GM18873 (cell line): ENCODE results near the gene GRAMD2B.
"Not testable (repeated sequence)": the region's sequence is repeated elsewhere in the genome, so short reads cannot be mapped to it uniquely, and the experiment has no call there.

ENCODE experiments used
- ATAC-seq: cut with Tn5 transposase; IDR thresholded peaks from one replicate; pipeline ENCODE4 v1.9.1; 2021; ENCODE audit warnings: mild to moderate bottlenecking, moderate library complexity, moderate number of reproducible peaks; ENCODE audit not compliant: unreplicated experiment, low FRiP score

GRAMD2B gene

DNA sequence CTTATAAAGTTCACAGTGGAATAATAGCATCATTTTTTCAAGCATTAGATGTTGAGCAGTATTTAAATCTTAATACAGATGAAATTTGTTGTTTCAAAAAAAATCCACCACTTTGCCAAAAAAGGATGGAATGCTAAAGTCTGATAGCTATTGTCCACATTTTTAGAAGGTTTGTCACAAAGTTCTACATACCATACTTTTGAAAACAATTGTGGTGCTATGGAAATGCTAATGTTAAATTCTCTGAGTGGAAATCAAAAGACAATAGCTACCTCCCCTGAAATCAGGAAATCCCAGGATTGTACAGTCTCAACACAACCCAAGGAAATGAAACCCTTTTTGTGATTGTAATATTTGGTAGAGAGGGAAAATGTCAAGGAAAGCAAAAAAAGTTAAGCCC is 19.3 kb upstream of the GRAMD2B start:
- ATAC-seq = no peak

DNA sequence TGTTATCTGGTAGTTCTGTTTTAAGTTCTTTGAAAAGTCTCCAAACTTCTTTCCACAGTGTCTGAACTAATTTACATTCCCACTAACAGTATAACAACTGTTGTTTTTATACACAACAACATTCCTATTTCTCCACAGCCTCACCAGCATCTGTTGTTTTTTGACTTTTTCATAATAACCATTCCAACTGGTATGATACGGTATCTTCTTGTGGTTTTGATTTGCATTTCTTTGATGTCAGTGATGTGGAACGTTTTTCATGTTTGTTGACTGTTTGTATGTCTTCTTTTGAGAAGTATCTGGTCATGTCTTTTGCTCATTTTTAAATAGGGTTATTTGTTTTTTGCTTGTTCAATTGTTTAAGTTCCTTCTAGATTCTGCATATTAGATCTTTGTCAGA is 12.6 kb upstream of the GRAMD2B start:
- ATAC-seq = no peak

DNA sequence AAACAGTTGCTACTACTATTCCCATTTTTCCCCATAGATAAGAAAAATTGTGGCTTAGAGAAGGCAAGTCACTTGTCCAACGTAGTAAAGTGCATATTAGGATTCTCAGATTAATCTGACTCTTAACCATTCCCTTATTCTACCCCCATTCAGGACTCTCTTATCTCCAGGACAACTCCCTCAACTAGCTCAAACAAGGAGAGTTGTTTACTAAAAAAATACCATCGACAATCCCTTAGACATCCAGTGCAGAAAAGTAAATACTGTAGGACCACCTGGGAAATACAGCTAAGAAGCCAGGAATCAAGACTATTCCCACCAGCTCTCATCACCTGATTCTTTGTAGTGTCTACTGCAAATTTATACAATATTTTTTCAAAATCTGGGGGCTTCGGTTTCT is 9.4 kb upstream of the GRAMD2B start:
- no peak for ATAC-seq

DNA sequence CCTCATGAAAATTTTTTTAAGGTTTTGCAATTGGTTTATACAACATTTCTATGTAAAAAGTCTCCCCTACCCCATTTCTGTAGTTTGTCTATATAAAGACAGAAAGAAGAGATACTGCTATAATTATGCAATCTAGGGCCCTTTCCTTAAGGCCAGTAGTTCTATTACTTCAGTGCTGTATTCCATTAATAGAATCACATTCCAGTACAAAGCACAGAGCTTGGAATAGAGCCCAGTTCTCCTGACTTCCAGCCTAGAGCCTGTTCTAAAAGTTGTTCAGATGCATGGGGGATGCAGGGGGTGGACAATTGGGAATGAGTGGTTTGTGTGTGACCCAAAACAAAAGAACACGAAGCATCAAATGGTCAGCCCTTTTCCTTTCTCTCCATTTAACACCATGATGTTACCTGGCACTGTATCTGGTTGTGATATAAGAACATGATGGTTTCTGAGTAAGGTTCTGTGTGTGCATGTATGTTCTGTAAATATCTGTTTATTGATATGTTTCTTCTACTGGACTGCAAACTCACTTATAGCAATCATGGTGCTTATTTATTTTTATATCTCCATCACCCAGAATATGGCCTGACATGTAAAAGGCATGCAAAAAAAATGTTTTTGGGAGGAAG is 8.2 kb upstream of the GRAMD2B start:
- ATAC-seq = no peak

DNA sequence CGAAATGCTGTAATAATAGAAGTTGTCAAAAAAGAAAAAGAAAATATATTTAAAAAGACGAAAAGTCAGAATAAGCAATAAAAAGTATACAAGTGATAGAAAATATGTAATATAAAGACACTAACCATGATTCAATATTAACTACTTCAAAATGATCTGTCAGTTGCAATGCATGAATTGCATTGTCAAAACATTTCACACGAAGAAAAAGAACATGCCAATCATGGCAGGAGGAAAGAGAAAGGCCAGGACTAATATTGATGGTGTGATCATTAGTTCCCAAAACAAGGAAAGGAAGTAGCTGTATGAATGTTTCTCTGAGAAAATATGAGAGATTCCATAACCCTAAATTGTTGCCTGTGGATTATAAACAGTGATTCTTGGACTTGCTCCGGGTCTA is 7.4 kb upstream of the GRAMD2B start:
- no peak for ATAC-seq

DNA sequence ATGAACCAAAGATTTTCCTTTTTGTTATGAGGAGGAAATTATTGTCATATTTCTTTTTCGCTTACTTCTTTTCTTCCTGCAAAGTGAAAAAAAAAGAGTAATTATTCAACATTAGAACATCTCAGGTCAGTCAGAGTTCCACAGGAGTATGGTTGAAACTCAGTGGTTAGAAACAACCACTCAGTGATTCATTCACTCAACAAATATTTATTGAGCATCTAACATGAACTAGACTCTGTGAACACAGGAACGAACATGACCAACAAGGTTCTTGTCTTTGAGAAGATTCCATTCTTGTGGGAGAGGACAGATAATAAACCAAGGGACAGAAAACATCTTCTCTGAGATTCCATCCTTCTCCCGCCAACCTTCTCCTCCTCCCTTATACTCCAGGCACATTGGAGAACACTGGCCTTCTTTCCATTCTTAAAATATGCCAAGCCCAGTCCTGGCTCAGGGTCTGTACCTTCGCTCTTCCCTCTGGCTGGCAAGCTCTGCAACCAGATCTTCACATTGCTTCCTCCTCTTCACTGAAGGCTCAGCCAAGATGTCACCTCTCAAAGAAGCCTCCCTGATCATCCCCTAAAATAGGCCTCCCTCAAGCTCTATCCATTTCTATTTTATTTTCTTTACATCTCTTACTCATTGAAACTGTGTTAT is 6.8 kb upstream of the GRAMD2B start:
- ATAC-seq = no peak

DNA sequence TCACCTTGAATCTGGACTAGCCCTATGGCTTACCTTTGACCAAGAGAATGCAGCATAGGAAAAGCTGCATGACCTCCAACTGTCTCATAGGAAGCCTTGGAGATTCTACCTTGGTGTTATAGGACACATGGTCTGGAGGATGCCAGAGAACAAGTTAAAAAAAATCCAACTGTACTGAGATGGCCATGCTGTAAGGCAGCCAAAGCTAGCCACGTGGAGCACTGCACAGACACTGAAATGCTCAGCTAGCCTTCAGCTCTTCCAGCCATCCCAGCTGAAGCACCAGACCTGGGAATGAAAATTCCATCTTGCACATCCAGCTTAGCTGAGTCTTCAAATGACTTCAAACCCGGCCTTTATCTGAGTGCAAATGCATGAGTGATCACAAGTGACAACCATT is 6.0 kb upstream of the GRAMD2B start:
- no peak for ATAC-seq

DNA sequence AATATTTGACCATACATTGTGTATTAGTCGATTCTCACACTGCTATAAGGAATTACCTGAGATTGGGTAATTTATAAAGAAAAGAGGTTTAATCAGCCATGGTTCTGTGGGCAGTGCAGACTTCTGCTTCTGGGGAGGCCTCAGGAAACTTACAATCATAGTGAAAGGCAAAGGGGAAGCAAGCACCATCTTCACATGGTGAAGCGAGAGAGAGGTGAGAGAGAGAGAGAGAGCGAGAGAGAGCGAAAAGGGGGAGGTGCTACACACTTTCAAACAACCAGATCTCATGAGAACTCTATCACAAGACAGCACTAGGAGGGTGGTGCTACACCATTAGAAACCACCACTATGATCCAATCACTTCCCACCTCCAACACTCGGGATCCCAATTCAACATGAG is 4.1 kb upstream of the GRAMD2B start:
- no peak for ATAC-seq

DNA sequence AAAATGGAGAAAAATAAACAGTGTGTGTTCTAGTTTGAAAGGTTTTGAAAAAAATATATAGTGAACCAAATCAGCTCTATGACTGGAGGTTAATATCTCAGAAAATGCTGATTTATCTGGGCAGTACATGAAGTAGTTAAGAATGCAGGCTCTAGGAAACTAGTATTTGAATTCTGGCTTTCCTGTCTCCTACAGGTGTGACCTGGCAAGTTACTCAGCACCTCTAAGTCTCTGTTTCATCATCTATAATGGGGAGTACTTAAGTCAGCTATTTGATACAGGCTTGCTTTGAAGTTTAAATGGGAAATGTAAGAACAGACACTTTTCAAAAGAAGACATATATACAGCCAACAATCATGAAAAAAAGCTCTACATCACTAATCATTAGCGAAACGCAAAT is 5.2 kb downstream of the GRAMD2B start:
- ATAC-seq = no peak

DNA sequence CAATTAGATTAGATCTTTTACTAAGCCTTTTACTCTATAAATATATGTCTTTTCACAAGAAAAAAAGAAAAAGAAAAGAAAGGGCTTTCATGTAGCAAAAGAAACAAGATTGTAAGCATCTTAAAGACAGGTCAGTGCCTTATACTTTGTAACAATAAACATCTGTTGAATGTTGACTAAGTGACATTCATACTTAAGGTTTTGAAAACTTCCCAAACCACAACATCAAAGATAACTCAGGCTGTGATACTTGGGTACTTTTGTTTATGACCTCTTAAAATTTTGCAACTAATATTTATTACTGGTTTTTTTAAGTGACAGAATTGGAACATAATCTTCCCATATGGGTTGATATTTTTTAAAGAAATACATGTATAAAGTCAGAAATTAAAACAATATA is 7.4 kb downstream of the GRAMD2B start:
- ATAC-seq = no peak

DNA sequence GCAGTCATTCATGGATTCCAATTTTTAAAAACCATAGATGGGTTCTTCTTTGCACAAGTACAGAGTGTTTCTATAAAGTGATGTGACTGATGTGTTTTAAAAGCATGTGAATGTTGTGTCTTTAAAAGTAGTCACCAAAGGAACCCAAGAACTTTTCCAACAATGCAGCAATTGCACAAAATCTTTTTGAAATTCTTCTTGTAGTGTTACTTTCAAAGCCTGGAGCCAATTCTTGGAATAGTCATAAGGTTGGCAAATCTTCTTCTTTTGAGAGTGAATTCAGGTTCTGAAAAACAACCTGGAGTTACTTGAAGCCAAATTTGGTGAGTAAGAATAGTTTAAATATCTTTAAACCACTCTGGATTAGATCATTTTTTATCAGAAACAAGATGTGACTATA is 10.5 kb downstream of the GRAMD2B start:
- ATAC-seq = no peak

DNA sequence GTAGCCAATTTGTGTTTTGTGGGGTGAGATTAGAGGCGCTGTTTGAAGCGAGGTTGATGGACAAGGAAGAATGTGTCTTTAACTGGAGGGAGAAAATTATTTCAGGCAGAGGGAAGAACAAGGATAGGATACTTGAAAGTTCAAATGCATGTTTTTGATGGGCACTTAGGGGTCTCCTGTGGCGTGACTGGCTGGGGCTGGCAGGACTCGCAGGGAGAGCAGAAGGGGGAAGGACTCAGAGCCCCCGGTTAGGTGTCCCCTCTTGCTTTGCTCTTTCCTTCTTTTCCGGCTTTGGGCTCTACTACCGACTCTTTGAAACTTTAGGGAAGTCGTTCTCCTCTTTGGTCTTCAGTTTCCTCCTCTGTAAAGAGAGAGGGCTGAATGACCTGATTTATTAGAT is 12.1 kb downstream of the GRAMD2B start:
- ATAC-seq = no peak

DNA sequence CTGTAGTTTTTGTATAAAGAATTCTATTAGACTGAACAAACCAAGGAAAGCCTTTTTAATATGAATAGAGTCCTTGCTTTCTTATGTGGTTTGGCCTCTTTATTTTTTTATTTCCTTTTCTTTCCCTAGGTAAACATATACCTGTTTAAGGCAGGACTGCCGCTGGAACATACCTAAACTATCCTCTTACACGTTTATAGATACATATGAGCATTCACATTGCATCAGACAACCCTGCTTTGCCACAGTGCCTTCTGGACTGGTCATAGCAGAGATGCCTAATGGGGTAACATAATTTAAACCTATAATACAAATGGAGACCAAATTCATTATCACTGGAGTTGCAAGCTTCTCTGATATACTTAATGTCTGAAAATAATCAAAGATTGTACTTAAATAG is 12.5 kb downstream of the GRAMD2B start:
- no peak for ATAC-seq

DNA sequence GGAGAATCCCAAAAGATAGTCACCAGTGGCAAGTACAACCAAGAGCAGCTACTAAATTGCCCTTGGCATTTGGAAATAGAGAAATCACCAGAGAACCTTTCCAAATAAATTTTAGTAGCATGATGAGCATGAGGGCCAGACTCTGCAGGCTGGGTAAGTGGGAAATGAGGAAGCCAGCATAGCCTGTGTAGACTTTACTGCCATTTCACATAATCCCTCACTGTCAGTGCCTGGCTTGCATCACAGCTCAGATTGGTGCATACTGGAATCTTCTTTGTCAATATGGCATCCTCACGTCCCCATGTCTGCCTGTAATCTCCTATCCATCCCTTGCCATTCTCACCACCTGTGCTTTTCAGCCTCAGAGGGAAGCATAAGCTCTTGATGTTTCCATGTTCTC is 14.5 kb downstream of the GRAMD2B start:
- ATAC-seq = no peak

DNA sequence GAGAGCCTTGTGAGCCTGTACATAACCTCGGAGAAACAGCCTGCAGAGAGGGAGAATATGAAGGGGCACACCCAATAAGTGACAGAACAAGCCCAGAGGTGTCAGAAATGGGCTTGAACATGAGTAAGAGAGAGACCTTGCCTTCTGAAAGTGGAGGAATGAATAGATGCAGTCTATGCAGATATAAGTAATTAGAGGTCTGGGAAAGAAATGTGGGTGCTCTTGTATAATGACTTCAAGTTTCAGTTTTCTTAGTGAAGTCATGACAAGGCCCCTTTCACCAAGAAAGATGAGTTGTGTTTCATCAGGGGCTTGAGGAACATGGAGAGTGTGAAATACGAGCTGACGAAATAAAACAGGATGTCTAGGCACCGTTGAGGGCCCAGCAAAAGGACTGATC is 15.1 kb downstream of the GRAMD2B start:
- peak; percentile 92 for ATAC-seq

DNA sequence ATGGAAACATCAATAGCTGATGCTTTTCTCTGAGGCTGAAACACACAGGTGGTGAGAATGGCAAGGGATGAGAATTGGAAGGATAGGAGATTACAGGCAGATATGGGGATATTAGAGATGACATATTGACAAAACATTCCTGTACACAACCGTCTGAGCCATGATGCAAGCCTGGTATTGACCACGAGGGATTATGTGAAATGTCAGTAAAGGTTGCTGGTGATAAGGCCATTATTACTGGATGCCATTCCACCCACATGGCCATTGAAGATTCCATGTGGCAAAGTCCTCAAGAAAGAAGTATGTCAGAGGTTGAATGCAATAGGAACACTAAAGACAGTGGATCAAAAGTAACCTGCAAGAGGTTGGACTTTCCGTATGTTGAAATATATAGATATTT is 15.7 kb downstream of the GRAMD2B start:
- ATAC-seq = no peak

DNA sequence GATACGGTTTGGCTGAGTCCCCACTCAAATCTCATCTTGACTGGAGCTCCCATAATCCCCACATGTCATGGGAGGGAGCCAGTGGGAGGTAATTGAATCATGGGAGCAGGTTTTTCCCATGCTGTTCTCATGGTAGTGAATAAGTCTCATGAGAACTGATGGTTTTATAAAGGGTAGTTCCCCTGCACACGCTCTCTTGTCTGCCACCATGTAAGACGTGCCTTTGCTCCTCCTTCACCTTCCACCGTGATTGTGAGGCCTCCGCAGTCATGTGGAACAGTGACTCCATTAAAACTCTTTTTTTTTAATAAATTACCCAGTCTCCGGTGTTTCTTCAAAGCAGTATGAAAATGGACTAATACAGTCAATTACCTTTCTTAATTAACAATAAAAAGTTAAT is 16.5 kb downstream of the GRAMD2B start:
- ATAC-seq = not testable (repeated sequence)

DNA sequence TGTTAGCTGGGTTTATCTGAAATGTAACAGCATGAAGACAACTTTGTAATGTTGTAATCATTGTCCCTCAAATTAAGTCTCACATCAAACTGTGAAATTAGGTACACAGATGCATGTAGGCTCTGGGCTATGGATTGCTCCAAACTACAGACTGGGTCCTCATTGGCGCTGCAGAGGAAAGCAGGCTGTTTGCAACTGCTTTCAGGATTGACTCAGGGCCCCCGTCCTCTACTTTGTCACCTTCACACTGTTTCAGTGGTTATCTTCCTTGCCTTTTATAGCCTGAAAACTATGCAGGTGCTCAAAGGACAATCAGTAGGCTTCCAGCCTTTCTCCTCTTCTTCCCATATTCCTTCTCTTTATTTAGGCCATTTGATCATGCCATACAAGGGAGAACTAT is 18.0 kb downstream of the GRAMD2B start:
- ATAC-seq = no peak

DNA sequence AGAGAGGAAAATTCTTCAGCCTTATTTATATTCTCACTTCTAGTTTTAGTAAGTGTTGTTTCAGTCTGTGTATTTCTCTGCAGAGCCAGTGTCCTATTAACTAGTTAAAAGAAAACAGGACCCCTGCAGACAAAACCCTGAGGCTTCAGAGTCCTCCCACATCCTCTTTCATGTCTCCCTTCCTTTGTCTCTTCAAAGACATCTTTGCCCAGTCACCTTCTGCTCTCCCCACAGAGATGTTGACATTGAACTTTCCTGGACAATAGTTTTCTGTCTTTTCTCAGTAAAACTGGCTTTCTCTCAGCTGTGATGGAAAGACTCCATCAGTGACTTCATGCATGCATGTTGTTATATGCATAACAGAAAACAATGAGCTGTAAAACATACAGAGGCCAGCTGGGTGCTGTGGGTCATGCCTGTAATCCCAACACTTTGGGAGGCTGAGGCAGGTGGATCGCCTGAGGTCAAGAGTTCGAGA is 20.2 kb downstream of the GRAMD2B start:
- peak; percentile 93 for ATAC-seq

DNA sequence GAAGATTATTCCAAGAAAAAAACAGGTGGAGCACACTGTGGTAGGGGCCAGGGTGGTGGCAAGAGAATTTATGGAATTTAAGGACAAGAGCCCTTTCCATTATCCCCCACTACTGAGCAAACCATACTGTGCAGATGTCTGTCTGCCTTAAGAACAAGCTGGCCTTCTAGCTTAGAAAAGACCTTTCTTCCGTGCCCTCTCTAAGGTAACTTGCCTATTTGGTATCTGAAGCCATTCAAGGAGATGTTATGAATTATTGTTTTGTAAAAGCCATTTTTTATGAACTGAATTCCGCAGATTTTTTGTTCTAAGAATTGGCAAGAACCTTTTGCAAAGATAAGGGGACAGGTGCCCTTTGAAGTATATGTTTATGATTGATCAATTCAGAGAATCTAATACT is 20.9 kb downstream of the GRAMD2B start:
- ATAC-seq = no peak

DNA sequence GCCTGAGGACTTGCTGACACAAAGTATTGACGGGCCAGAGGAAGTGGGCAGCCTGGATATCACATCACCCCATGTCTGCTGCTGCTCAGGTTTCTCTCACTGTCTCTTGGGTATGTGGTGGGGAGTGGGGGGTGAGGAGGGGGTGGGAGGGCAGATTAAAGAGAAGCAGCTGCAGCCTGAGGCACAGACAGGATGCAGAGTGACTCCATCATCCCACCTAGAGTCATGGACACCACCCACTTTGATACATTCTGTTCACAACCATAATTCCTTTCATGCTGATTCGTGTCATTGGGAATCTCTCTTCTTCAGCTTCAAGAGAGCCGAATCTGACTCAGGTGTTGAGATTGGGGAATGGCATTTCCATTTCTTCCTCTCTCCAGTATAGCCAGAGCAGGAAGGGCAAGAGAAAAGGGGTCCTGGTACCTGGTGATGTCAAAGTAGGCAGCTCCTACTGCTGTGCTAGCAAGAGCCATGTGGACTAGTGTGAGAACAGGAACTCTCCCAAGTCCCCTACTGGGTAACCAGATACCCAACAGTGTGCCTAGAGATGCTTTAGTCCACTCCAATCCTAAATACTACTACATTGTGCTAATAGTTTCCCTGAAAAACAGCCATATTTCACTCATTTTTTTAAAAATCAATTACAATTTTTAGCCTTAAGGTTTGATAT is 22.4 kb downstream of the GRAMD2B start:
- ATAC-seq = no peak
